OCI-LY1 (cell line): Measurements from ENCODE around the gene GALT.

Experiments used
- EZH2 ChIP-seq: fragments of 200-600 bp; sonication (generic), shearing (Covaris generic); IDR thresholded peaks from 2 replicates; pipeline ENCODE4 v1.8.0; 2017; ENCODE audit warnings: borderline replicate concordance, mixed run types, mild to moderate bottlenecking, antibody characterized with exemption, low read length, moderate library complexity, mixed read lengths
- TF ChIP-seq, protein P1 (sequence below): fragments of 200-600 bp; sonication (generic), shearing (Covaris generic); IDR thresholded peaks from 2 replicates; pipeline ENCODE4 v1.5.1; 2017; ENCODE audit warnings: mild to moderate bottlenecking, antibody characterized with exemption, low read length, moderate library complexity, mixed read lengths

DNA sequence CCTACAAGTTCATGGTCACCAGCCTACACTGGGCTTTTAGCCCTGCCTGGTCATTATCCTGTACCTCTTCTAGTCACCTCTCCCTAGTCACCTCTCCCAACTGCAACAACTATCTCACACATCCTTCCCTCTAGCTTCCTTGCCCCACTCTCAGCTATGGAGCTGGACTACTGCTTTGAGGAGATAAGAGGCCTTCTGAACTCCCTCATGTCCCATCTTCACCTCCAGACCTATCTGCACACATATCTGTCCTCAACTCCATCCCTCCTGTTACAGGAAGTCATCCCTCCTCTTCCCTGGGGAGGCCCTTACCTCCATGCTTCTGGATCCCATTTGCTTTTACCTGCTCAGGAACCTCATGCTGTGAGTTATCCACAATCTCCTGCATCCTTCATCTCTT lies 40.3 kb upstream of the GALT start:
- TF ChIP-seq, protein P1, sequence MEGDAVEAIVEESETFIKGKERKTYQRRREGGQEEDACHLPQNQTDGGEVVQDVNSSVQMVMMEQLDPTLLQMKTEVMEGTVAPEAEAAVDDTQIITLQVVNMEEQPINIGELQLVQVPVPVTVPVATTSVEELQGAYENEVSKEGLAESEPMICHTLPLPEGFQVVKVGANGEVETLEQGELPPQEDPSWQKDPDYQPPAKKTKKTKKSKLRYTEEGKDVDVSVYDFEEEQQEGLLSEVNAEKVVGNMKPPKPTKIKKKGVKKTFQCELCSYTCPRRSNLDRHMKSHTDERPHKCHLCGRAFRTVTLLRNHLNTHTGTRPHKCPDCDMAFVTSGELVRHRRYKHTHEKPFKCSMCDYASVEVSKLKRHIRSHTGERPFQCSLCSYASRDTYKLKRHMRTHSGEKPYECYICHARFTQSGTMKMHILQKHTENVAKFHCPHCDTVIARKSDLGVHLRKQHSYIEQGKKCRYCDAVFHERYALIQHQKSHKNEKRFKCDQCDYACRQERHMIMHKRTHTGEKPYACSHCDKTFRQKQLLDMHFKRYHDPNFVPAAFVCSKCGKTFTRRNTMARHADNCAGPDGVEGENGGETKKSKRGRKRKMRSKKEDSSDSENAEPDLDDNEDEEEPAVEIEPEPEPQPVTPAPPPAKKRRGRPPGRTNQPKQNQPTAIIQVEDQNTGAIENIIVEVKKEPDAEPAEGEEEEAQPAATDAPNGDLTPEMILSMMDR: no peak
- no peak for TF ChIP-seq EZH2
